DND-41 (cell line): ENCODE results near the gene WNT9A.

Source experiments
- EZH2 ChIP-seq: IDR thresholded peaks from 3 replicates; pipeline ENCODE4 v1.6.1; 2012; ENCODE audit warnings: borderline replicate concordance, low read depth, mild to moderate bottlenecking, moderate library complexity, low read length, inconsistent platforms; ENCODE audit not compliant: severe bottlenecking
- TF ChIP-seq, protein P1 (sequence below): IDR thresholded peaks from 2 replicates; pipeline ENCODE4 v1.5.1; 2012; ENCODE audit warnings: borderline replicate concordance, low read length, moderate library complexity, mild to moderate bottlenecking; ENCODE audit not compliant: poor library complexity, severe bottlenecking; ENCODE audit errors: extremely low read depth

GRCh38 chr1:227958617-227959324 lies 11.0 kb upstream of the WNT9A start:
- TF ChIP-seq, protein P1, sequence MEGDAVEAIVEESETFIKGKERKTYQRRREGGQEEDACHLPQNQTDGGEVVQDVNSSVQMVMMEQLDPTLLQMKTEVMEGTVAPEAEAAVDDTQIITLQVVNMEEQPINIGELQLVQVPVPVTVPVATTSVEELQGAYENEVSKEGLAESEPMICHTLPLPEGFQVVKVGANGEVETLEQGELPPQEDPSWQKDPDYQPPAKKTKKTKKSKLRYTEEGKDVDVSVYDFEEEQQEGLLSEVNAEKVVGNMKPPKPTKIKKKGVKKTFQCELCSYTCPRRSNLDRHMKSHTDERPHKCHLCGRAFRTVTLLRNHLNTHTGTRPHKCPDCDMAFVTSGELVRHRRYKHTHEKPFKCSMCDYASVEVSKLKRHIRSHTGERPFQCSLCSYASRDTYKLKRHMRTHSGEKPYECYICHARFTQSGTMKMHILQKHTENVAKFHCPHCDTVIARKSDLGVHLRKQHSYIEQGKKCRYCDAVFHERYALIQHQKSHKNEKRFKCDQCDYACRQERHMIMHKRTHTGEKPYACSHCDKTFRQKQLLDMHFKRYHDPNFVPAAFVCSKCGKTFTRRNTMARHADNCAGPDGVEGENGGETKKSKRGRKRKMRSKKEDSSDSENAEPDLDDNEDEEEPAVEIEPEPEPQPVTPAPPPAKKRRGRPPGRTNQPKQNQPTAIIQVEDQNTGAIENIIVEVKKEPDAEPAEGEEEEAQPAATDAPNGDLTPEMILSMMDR = no peak
- no peak for TF ChIP-seq EZH2
